ENCODE measurements around the gene TAS1R3.

TAS1R3 gene

GRCh38 chr1:1302006-1302430 lies 29.1 kb upstream of the TAS1R3 start:
- no peak for TF ChIP-seq GATA3 (IDR thresholded peaks at IDR 0.05; ENCODE audit: low read depth, low read length)
- no peak for TF ChIP-seq GATA2 (IDR thresholded peaks at IDR 0.05; ENCODE audit: low read depth, low read length)

GRCh38 chr1:1302951-1303509 lies 28.1 kb upstream of the TAS1R3 start:
- TF ChIP-seq GATA2 (IDR thresholded peaks at IDR 0.05; ENCODE audit: low read depth, low read length) (no peak), GATA3 (IDR thresholded peaks at IDR 0.05; ENCODE audit: low read depth, low read length) (no peak)

GRCh38 chr1:1303736-1304135 lies 27.3 kb upstream of the TAS1R3 start:
- no peak for TF ChIP-seq GATA3 (IDR thresholded peaks at IDR 0.05; ENCODE audit: low read depth, low read length)
- no peak for TF ChIP-seq GATA2 (IDR thresholded peaks at IDR 0.05; ENCODE audit: low read depth, low read length)

GRCh38 chr1:1304331-1305299 lies 26.5 kb upstream of the TAS1R3 start:
- TF ChIP-seq GATA3 (IDR thresholded peaks at IDR 0.05; ENCODE audit: low read depth, low read length) (no peak), GATA2 (IDR thresholded peaks at IDR 0.05; ENCODE audit: low read depth, low read length) (no peak)

- TF ChIP-seq GATA3 (IDR thresholded peaks at IDR 0.05; ENCODE audit: low read depth, low read length), result no peak
- no peak for TF ChIP-seq GATA2 (IDR thresholded peaks at IDR 0.05; ENCODE audit: low read depth, low read length)
Observed at GRCh38 chr1:1305300-1306069, 25.6 kb upstream of the TAS1R3 start.

- TF ChIP-seq GATA2 (IDR thresholded peaks at IDR 0.05; ENCODE audit: low read depth, low read length) (no peak), GATA3 (IDR thresholded peaks at IDR 0.05; ENCODE audit: low read depth, low read length) (no peak)
Observed at GRCh38 chr1:1306070-1306660, 24.9 kb upstream of the TAS1R3 start.

GRCh38 chr1:1306661-1307260 lies 24.3 kb upstream of the TAS1R3 start:
- TF ChIP-seq GATA3 (IDR thresholded peaks at IDR 0.05; ENCODE audit: low read depth, low read length) (no peak), GATA2 (IDR thresholded peaks at IDR 0.05; ENCODE audit: low read depth, low read length) (no peak)

- TF ChIP-seq GATA3 (IDR thresholded peaks at IDR 0.05; ENCODE audit: low read depth, low read length) (no peak), GATA2 (IDR thresholded peaks at IDR 0.05; ENCODE audit: low read depth, low read length) (no peak)
Observed at GRCh38 chr1:1307261-1307922, 23.7 kb upstream of the TAS1R3 start.

GRCh38 chr1:1307923-1308755 lies 22.9 kb upstream of the TAS1R3 start, which contains the start of the genes ACAP3 and PUSL1:
TSS of gene ACAP3 (minus strand) at chr1:1307930. CDS start at chr1:1307815, 115 bp downstream.
TSS of gene PUSL1 (plus strand) at chr1:1308597. CDS start at chr1:1308644, 47 bp downstream.
- TF ChIP-seq GATA2 (IDR thresholded peaks at IDR 0.05; ENCODE audit: low read depth, low read length) (no peak), GATA3 (IDR thresholded peaks at IDR 0.05; ENCODE audit: low read depth, low read length) (no peak)

- TF ChIP-seq GATA3 (IDR thresholded peaks at IDR 0.05; ENCODE audit: low read depth, low read length), result no peak
- no peak for TF ChIP-seq GATA2 (IDR thresholded peaks at IDR 0.05; ENCODE audit: low read depth, low read length)
Observed at GRCh38 chr1:1308756-1309250, 22.3 kb upstream of the TAS1R3 start.

- TF ChIP-seq GATA3 (IDR thresholded peaks at IDR 0.05; ENCODE audit: low read depth, low read length) (no peak), GATA2 (IDR thresholded peaks at IDR 0.05; ENCODE audit: low read depth, low read length) (no peak)
Observed at GRCh38 chr1:1309251-1310108, 21.6 kb upstream of the TAS1R3 start.
